Measurements from ENCODE around the gene SCARB2.

Gene SCARB2

GRCh38 chr4:76224171-76224570, 10.5 kb upstream of the SCARB2 start:
- DNase-seq: no peak

GRCh38 chr4:76219299-76220055, 5.9 kb upstream of the SCARB2 start:
- no peak for DNase-seq

GRCh38 chr4:76216975-76217814, 3.6 kb upstream of the SCARB2 start:
- DNase-seq: no peak

- no peak for DNase-seq
Measured at GRCh38 chr4:76216524-76216923, 2.9 kb upstream of the SCARB2 start.

- no peak for DNase-seq
Measured at GRCh38 chr4:76215077-76215476, 1.5 kb upstream of the SCARB2 start.

- DNase-seq: no peak
Measured at GRCh38 chr4:76214177-76214675, 602 bp upstream of the SCARB2 start.

GRCh38 chr4:76212851-76213414, 691 bp downstream of the SCARB2 start:
- no peak for DNase-seq

- DNase-seq: no peak
Measured at GRCh38 chr4:76211769-76212708, 1.6 kb downstream of the SCARB2 start.

- no peak for DNase-seq
Measured at GRCh38 chr4:76210452-76210851, 3.2 kb downstream of the SCARB2 start.

GRCh38 chr4:76209881-76210280, 3.7 kb downstream of the SCARB2 start:
- no peak for DNase-seq

GRCh38 chr4:76208005-76208765, 5.4 kb downstream of the SCARB2 start:
- peak; percentile 17 for DNase-seq

- DNase-seq: no peak
Measured at GRCh38 chr4:76207549-76207948, 6.1 kb downstream of the SCARB2 start.

- DNase-seq: no peak
Measured at GRCh38 chr4:76206222-76206942, 7.2 kb downstream of the SCARB2 start.

GRCh38 chr4:76205476-76205875, 8.1 kb downstream of the SCARB2 start:
- DNase-seq: no peak

GRCh38 chr4:76204936-76205335, 8.7 kb downstream of the SCARB2 start:
- no peak for DNase-seq

GRCh38 chr4:76203541-76203940, 10.1 kb downstream of the SCARB2 start:
- DNase-seq: no peak

- no peak for DNase-seq
Measured at GRCh38 chr4:76201276-76201675, 12.3 kb downstream of the SCARB2 start.

- no peak for DNase-seq
Measured at GRCh38 chr4:76200771-76201231, 12.8 kb downstream of the SCARB2 start.

GRCh38 chr4:76199664-76200211, 13.9 kb downstream of the SCARB2 start:
- DNase-seq: peak; percentile 5

GRCh38 chr4:76198411-76199237, 15.0 kb downstream of the SCARB2 start:
- peak; percentile 62 for DNase-seq
